ENCODE results near the gene C2CD4D.

C2CD4D gene

GRCh38 chr1:151811181-151811580 is 28.4 kb downstream of the C2CD4D start:
- DNase-seq = no peak

- no peak for DNase-seq
These were observed 29.5 kb downstream of the C2CD4D start for GRCh38 chr1:151809985-151810556.

GRCh38 chr1:151809290-151809984 is 30.2 kb downstream of the C2CD4D start:
- no peak for DNase-seq

- no peak for DNase-seq
These were observed 31.9 kb downstream of the C2CD4D start for GRCh38 chr1:151807766-151808165.

GRCh38 chr1:151807131-151807530 is 32.5 kb downstream of the C2CD4D start:
- DNase-seq = no peak

GRCh38 chr1:151806170-151806569 is 33.5 kb downstream of the C2CD4D start:
- DNase-seq = no peak

- no peak for DNase-seq
These were observed 34.4 kb downstream of the C2CD4D start, which contains the start of gene LINGO4 for GRCh38 chr1:151805066-151805820. Gene LINGO4 (minus strand): TSS chr1:151805419. CDS start chr1:151802704, 2,715 bp downstream.

- no peak for DNase-seq
These were observed 35.7 kb downstream of the C2CD4D start for GRCh38 chr1:151803915-151804314.

GRCh38 chr1:151803164-151803563 is 36.5 kb downstream of the C2CD4D start:
- DNase-seq = no peak

- no peak for DNase-seq
These were observed 37.2 kb downstream of the C2CD4D start for GRCh38 chr1:151802372-151802771.

- DNase-seq = no peak
These were observed 37.8 kb downstream of the C2CD4D start for GRCh38 chr1:151801846-151802245.

GRCh38 chr1:151801310-151801820 is 38.3 kb downstream of the C2CD4D start:
- DNase-seq = no peak

GRCh38 chr1:151800830-151801229 is 38.8 kb downstream of the C2CD4D start:
- no peak for DNase-seq

GRCh38 chr1:151799179-151800022 is 40.2 kb downstream of the C2CD4D start:
- no peak for DNase-seq

- no peak for DNase-seq
These were observed 41.0 kb downstream of the C2CD4D start for GRCh38 chr1:151798571-151798970.

GRCh38 chr1:151790940-151791651 is 48.5 kb downstream of the C2CD4D start:
- DNase-seq = no peak

GRCh38 chr1:151790071-151790939 is 49.3 kb downstream of the C2CD4D start, which contains the start of gene TDRKH:
Gene TDRKH (minus strand): TSS chr1:151790500. CDS start chr1:151783022, 7,478 bp downstream.
- DNase-seq = peak; percentile 99

Measured in femur (tissue), 1 donor.